ENCODE data around the gene HACD4.

DNA sequence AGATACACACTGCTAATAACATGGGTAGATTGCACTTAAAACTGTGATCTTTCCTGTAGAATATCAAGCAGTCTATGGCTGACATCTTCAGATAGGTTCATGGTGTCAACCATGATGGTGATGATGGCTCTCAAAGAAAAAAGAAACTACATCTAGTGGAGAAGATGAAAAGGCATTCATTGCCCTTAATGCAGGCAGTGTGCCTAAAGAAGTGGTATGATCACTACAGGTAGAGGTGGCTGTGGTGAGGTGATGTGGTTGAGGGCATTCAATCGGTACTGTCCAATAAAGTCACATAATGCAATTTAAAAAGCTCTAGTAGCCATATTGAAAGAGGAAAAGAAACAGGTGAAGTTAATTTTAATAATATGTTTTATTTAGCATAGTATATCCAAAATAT lies 49.4 kb upstream of the HACD4 start:
- TF ChIP-seq, protein P1, sequence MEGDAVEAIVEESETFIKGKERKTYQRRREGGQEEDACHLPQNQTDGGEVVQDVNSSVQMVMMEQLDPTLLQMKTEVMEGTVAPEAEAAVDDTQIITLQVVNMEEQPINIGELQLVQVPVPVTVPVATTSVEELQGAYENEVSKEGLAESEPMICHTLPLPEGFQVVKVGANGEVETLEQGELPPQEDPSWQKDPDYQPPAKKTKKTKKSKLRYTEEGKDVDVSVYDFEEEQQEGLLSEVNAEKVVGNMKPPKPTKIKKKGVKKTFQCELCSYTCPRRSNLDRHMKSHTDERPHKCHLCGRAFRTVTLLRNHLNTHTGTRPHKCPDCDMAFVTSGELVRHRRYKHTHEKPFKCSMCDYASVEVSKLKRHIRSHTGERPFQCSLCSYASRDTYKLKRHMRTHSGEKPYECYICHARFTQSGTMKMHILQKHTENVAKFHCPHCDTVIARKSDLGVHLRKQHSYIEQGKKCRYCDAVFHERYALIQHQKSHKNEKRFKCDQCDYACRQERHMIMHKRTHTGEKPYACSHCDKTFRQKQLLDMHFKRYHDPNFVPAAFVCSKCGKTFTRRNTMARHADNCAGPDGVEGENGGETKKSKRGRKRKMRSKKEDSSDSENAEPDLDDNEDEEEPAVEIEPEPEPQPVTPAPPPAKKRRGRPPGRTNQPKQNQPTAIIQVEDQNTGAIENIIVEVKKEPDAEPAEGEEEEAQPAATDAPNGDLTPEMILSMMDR (IDR thresholded peaks at IDR 0.05): no peak
- no peak for TF ChIP-seq POLR2AphosphoS5 (IDR thresholded peaks at IDR 0.05)
